Ovary (tissue), 9 donors: ENCODE results near the gene SRL. TPM values are rescaled to one million over a fixed set of nuclear protein-coding genes. Genes with fewer than 3 reads are reported as not detected.
A peak's percentile ranks its signal among the peaks of the same experiment; 100 is the strongest.

Experiments used
- DNase-seq, 5 donors: peaks; one replicate each; pipeline ENCODE4 v3.0.0-alpha.2; 2019 to 2020
- H3K27ac ChIP-seq, 2 donors: fragments of 200-600 bp; one replicate each; pipeline versions ENCODE4 v1.5.1 to v1.8.0; 2019 to 2022
- H3K27me3 ChIP-seq: fragments of 200-600 bp; one replicate; pipeline ENCODE4 v1.8.0; 2022
- H3K36me3 ChIP-seq: fragments of 200-600 bp; sonication (generic); one replicate; pipeline ENCODE4 v1.5.1; 2019
- H3K4me1 ChIP-seq: one replicate; pipeline ENCODE4 v1.8.1; 2013; ENCODE audit warnings: mild to moderate bottlenecking, moderate library complexity; ENCODE audit not compliant: insufficient read depth
- H3K4me3 ChIP-seq: fragments of 200-600 bp; sonication (generic); one replicate; pipeline ENCODE4 v1.5.1; 2017
- H3K9me3 ChIP-seq, 2 donors: fragments of 200-600 bp in 1 of 2; sonication (generic) in 1 of 2; one replicate each; pipeline versions ENCODE4 v1.5.1 to v1.8.1; 2013 to 2019; ENCODE audit warnings: mild to moderate bottlenecking in 1 of 2, moderate library complexity in 1 of 2
- EP300 ChIP-seq: sonication (generic); formaldehyde crosslinking; IDR thresholded peaks from one replicate; pipeline ENCODE4 v1.6.1; 2017; ENCODE audit warnings: antibody characterized with exemption
- POLR2A ChIP-seq: fragments of 450-650 bp; IDR thresholded peaks from one replicate; pipeline ENCODE4 v1.6.1; 2017; ENCODE audit warnings: antibody characterized with exemption, mild to moderate bottlenecking, moderate library complexity
- WGBS, 3 donors: extraction: QIAGEN DNeasy Blood & Tissue Kit in 1 of 3; methylation state at CpG; one replicate each; pipeline versions ENCODE4 v1.1.5 to v1.1.7; 2013 to 2017; 5-methylcytosine and 5-hydroxymethylcytosine counted together
- intact Hi-C, 4 donors: fragments of 100-400 bp; cut with DNase I; formaldehyde crosslinking; loops; one replicate each; pipeline versions ENCODE4 v1.11.0 to v1.15.1; 2022 to 2023
- polyA plus RNA-seq, 2 donors: library from polyadenylated mRNA; stranded (reverse); fragments of 200-250 nt in 1 of 2; fragments of 350-450 nt in 1 of 2; fragmentation: Illumina TruSeq in 1 of 2; extraction: RNeasy Lipid Tissue Mini Kit (QIAGEN cat#74804) in 1 of 2; gene quantifications; one replicate each; pipeline ENCODE4 v1.2.3, GENCODE V29; 2013 to 2014
- total RNA-seq, 7 donors: library from RNA; depleted of rRNA in 2 of 7; stranded (reverse); fragments of >200 nt in 2 of 7; fragmentation: NEBNext Ultra II Directional in 3 of 7; extraction: Animal tissue kit (Norgen Biotek cat#: 25700) in 3 of 7; gene quantifications; one replicate each; pipeline versions ENCODE4 v1.1.0 to v1.2.4, GENCODE V29; 2016 to 2023
- TF ChIP-seq, protein P1 (sequence below), 3 donors: fragments of 450-650 bp in 2 of 3; fragments of 200-600 bp in 1 of 3; IDR thresholded peaks; one replicate each; pipeline versions ENCODE4 v1.5.1 to v1.8.0; 2016 to 2022; ENCODE audit warnings: antibody characterized with exemption in 3 of 3, mild to moderate bottlenecking in 1 of 3
- donor health status: DM: no; HTN: no; CAD: no; lungs with moderate emphysema.
- donor health status: DM: no; HTN: no; CAD: no.
- donor health status: Bipolar disorder and iron deficiency.
- donor health status: DM: yes; HTN: yes; CAD: no.
- donor health status: DM: no; HTN: no; CAD: no.
- donor health status: DM: yes; HTN: yes; CAD: no.

SRL gene
- total and polyA plus RNA-seq, 9 donors: under 0.01 to 7.5 (median 1.0) TPM

DNA sequence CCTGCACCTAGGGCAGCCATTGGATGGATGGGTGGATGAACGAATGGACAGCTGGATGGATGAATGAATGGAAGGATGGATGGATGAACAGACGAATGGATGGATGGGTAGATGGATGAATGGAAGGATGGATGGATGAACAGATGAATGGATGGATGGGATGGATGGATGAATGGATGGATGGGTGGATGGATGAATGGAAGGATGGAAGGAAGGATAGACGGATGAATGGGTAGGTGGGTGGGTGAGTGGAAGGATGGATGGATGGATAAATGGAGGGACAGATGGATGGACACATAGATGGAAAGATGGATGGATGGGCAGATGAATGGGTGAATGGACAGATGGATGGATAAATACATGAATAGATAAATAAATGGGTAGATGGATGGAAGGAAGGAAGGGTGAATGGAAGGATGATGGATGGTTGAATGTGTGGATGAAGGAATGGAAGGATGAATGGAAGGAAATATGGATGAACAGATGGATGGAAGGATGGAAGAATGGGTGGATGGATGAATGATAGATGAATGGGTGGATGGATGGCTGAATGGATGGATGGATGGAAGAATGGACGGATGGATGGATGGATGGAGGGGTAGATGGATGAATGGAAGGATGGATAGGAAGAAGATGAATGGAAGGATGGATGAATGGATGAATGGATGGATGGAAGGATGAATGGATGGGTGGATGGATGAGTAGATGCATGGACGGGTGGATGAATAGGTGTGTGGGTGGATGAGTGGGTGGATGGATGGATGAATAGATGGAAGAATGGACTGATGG lies 15.4 kb downstream of the SRL start:
- Histone ChIP-seq H3K36me3 (no peaks in the 10 kb centered on the region), H3K27ac (no peak overlapping the region), H3K4me3 (no peak overlapping the region), H3K9me3 (no peaks in the 10 kb centered on the region), H3K4me1 (no peaks in the 10 kb centered on the region), H3K27me3 (no peaks in the 10 kb centered on the region)
- no peak for TF ChIP-seq POLR2A
- TF ChIP-seq, protein P1, sequence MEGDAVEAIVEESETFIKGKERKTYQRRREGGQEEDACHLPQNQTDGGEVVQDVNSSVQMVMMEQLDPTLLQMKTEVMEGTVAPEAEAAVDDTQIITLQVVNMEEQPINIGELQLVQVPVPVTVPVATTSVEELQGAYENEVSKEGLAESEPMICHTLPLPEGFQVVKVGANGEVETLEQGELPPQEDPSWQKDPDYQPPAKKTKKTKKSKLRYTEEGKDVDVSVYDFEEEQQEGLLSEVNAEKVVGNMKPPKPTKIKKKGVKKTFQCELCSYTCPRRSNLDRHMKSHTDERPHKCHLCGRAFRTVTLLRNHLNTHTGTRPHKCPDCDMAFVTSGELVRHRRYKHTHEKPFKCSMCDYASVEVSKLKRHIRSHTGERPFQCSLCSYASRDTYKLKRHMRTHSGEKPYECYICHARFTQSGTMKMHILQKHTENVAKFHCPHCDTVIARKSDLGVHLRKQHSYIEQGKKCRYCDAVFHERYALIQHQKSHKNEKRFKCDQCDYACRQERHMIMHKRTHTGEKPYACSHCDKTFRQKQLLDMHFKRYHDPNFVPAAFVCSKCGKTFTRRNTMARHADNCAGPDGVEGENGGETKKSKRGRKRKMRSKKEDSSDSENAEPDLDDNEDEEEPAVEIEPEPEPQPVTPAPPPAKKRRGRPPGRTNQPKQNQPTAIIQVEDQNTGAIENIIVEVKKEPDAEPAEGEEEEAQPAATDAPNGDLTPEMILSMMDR (IDR thresholded peaks at IDR 0.05): no peak
- TF ChIP-seq EP300: no peak
- intact Hi-C loops: no loop called here
- no peak for DNase-seq
- WGBS, 3 donors: 70 to 91% (median 88%) methylated on average over 5 of the region's 5 CpGs

DNA sequence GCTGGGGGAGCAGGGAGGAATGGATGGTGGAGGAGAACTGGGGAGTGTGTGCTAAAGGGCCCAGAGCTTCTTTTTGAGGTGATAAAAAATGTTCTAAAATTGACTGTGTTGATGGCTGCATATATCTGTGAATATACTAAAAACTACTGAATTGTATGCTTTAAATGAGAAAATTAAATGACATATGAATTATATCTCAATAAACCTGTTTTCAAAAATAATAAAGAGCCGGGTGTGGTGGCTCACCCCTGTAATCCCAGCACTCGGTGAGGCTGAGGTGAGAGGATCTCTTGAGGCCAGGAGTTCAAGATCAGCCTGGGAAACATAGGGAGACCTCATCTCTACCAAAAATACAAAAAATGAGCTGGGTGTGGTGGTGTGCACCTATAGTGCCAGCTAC lies 16.8 kb downstream of the SRL start:
- WGBS, 3 donors: 83 to 87% (median 86%) methylated on average over 2 of the region's 2 CpGs
- intact Hi-C loops: no loop called here
- H3K27ac ChIP-seq: no peak overlapping the region
- TF ChIP-seq, protein P1 (IDR thresholded peaks at IDR 0.05): no peak
- TF ChIP-seq POLR2A: no peak
- no peak for TF ChIP-seq EP300
- DNase-seq: no peak
- H3K4me1 ChIP-seq: no peaks in the 10 kb centered on the region
- H3K4me3 ChIP-seq: no peak overlapping the region
- H3K9me3 ChIP-seq: no peaks in the 10 kb centered on the region
- no peaks in the 10 kb centered on the region for H3K27me3 ChIP-seq
- no peaks in the 10 kb centered on the region for H3K36me3 ChIP-seq

DNA sequence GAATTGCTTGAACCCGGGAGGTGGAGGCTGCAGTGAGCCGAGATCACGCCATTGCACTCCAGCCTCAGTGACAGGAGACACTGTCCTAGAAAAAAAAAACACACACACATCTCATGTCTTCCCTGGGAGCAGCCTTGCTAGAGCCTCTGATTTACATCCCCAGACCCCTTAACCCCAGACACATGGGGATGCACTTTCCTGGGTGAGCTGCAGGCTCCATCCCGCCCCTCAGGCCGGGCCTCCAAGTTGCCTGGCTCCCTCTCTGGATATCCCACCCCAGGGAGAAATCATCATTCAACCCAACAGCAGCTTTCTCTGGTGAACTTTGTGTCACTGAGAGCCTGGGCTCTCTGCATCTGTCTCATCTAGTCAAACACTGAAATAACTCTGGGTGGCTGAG lies 21.5 kb downstream of the SRL start:
- no peaks in the 10 kb centered on the region for H3K9me3 ChIP-seq
- no peak overlapping the region for H3K4me3 ChIP-seq
- no peaks in the 10 kb centered on the region for H3K27me3 ChIP-seq
- H3K4me1 ChIP-seq: peaks cover 9% of the 10 kb centered on the region
- no peak for DNase-seq
- H3K36me3 ChIP-seq: no peaks in the 10 kb centered on the region
- no peak overlapping the region for H3K27ac ChIP-seq
- TF ChIP-seq, protein P1 (IDR thresholded peaks at IDR 0.05): no peak
- no peak for TF ChIP-seq EP300
- no peak for TF ChIP-seq POLR2A
- WGBS, 3 donors: 87 to 90% (median 90%) methylated on average over 5 of the region's 5 CpGs
- intact Hi-C loops: no loop called here

DNA sequence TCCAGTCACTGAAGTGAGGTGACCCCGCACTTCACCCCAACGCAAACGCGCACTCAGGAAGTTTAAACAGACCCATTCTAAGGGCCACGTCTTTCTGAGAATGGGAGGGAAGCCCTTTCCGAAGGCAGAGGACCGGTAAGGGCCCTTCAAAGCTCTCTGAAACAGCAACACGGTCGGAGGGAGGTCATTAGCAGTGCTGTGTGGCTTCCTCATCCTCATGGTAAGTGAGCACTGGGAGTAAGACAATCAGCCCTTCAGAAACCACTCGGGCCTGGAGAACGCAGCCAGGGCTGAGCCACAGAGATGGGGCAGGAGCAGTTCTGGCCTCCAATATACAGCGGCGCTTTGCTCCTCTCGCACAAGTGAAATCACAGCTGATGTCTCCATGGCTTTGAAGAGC lies 23.7 kb downstream of the SRL start:
- 53 to 71% (median 63%) methylated on average over 14 of the region's 14 CpGs for WGBS, 3 donors
- H3K4me3 ChIP-seq: no peak overlapping the region
- H3K36me3 ChIP-seq: no peaks in the 10 kb centered on the region
- peaks cover 9% of the 10 kb centered on the region for H3K4me1 ChIP-seq
- TF ChIP-seq POLR2A: no peak
- no peak for TF ChIP-seq EP300
- TF ChIP-seq, protein P1 (IDR thresholded peaks at IDR 0.05): no peak
- H3K27ac ChIP-seq: peak overlapping the region; percentile 55
- H3K27me3 ChIP-seq: no peaks in the 10 kb centered on the region
- DNase-seq: no peak
- intact Hi-C loops: no loop called here
- no peaks in the 10 kb centered on the region for H3K9me3 ChIP-seq
